NCI-H524 treated with DMSO at 0.1 percent for 48 hours (cell line): ENCODE data around the gene ATOSB.

Source experiments
- DNase-seq: peaks from one replicate; lab custom pipeline; 2025; lab: John Stamatoyannopoulos, UW

ATOSB gene

GRCh38 chr9:35079426-35080341 is 36.0 kb downstream of the ATOSB start, which contains the start of gene FANCG:
FANCG (minus strand) TSS chr9:35079942; CDS start chr9:35079524, 418 bp downstream.
- DNase-seq = peak; percentile 78

- no peak for DNase-seq
Measured at GRCh38 chr9:35079041-35079425, 36.6 kb downstream of the ATOSB start.

- no peak for DNase-seq
Measured at GRCh38 chr9:35078066-35078465, 37.6 kb downstream of the ATOSB start.

GRCh38 chr9:35076848-35077247 is 38.8 kb downstream of the ATOSB start:
- DNase-seq = no peak

GRCh38 chr9:35075358-35075757 is 40.3 kb downstream of the ATOSB start:
- DNase-seq = no peak

GRCh38 chr9:35074791-35075190 is 40.9 kb downstream of the ATOSB start:
- DNase-seq = no peak

GRCh38 chr9:35074141-35074540 is 41.5 kb downstream of the ATOSB start:
- no peak for DNase-seq

- no peak for DNase-seq
Measured at GRCh38 chr9:35073279-35073612, 42.4 kb downstream of the ATOSB start.

- peak; percentile 95 for DNase-seq
Measured at GRCh38 chr9:35072461-35073278, 43.0 kb downstream of the ATOSB start, which contains the start of gene VCP. VCP (minus strand) TSS chr9:35072625; CDS start chr9:35072353, 272 bp downstream.

- no peak for DNase-seq
Measured at GRCh38 chr9:35071814-35072460, 43.7 kb downstream of the ATOSB start.

- no peak for DNase-seq
Measured at GRCh38 chr9:35070823-35071813, 44.5 kb downstream of the ATOSB start.

- no peak for DNase-seq
Measured at GRCh38 chr9:35069020-35069419, 46.6 kb downstream of the ATOSB start.

GRCh38 chr9:35067056-35067455 is 48.6 kb downstream of the ATOSB start:
- no peak for DNase-seq

GRCh38 chr9:35060548-35061207 is 55.0 kb downstream of the ATOSB start:
- no peak for DNase-seq

GRCh38 chr9:35059438-35059837 is 56.2 kb downstream of the ATOSB start:
- DNase-seq = no peak

GRCh38 chr9:35057271-35057620 is 58.4 kb downstream of the ATOSB start:
- no peak for DNase-seq

GRCh38 chr9:35056571-35057270 is 58.9 kb downstream of the ATOSB start:
- DNase-seq = no peak

GRCh38 chr9:35054871-35055644 is 60.6 kb downstream of the ATOSB start:
- no peak for DNase-seq

- DNase-seq = no peak
Measured at GRCh38 chr9:35054185-35054835, 61.4 kb downstream of the ATOSB start.
